Neural cell (in vitro differentiated cells): ENCODE measurements around the gene TOLLIP. TPM values are rescaled to one million over a fixed set of nuclear protein-coding genes. Genes with fewer than 3 reads are reported as not detected.

Experiments used
- H2AFZ ChIP-seq: fragments of 200-600, 300-800 bp; sonication (generic), shearing (Covaris generic); 2 replicates; pipeline ENCODE4 v1.6.0; 2014; ENCODE audit warnings: low read depth, mild to moderate bottlenecking, antibody characterized with exemption, low read length, moderate library complexity
- H3F3A ChIP-seq: fragments of 200-600 bp; shearing (Covaris generic); 2 replicates; pipeline ENCODE4 v1.6.1; 2016; ENCODE audit warnings: mild to moderate bottlenecking, moderate library complexity, mixed read lengths, antibody characterized with exemption, low read length; ENCODE audit not compliant: insufficient read depth, poor library complexity, severe bottlenecking
- H3K27ac ChIP-seq: fragments of 200-600, 300-800 bp; sonication (generic), shearing (Covaris generic); 2 replicates; pipeline ENCODE4 v1.5.1; 2014; ENCODE audit warnings: mild to moderate bottlenecking, low read length, moderate library complexity
- H3K27me3 ChIP-seq: fragments of 300-800, 200-600 bp; sonication (generic), shearing (Covaris generic); 2 replicates; pipeline ENCODE4 v1.6.0; 2014; ENCODE audit warnings: mild to moderate bottlenecking, low read depth, low read length, moderate library complexity; ENCODE audit not compliant: insufficient read depth
- H3K36me3 ChIP-seq: fragments of 300-800, 200-600 bp; sonication (generic), shearing (Covaris generic); 2 replicates; pipeline ENCODE4 v1.5.1; 2014; ENCODE audit warnings: mild to moderate bottlenecking, antibody characterized with exemption, low read length, moderate library complexity; ENCODE audit not compliant: insufficient read depth
- H3K4me2 ChIP-seq: fragments of 300-800, 200-600 bp; sonication (generic), shearing (Covaris generic); 2 replicates; pipeline ENCODE4 v1.6.0; 2014; ENCODE audit warnings: mild to moderate bottlenecking, low read length
- H3K4me3 ChIP-seq: fragments of 300-800, 200-600 bp; sonication (generic), shearing (Covaris generic); 2 replicates; pipeline ENCODE4 v1.5.1; 2014; ENCODE audit warnings: mild to moderate bottlenecking, low read length, moderate library complexity
- H3K79me2 ChIP-seq: fragments of 200-600 bp; shearing (Covaris generic); replicated peaks from 2 replicates; pipeline ENCODE4 v1.6.0; 2014; ENCODE audit warnings: mild to moderate bottlenecking, low read length, moderate library complexity; ENCODE audit not compliant: insufficient read depth
- H3K9ac ChIP-seq: fragments of 300-800, 200-600 bp; sonication (generic), shearing (Covaris generic); 2 replicates; pipeline ENCODE4 v1.6.1; 2016; ENCODE audit warnings: mild to moderate bottlenecking, low read length, mixed read lengths
- H3K9me2 ChIP-seq: fragments of 200-600 bp; shearing (Covaris generic); 2 replicates; pipeline ENCODE4 v1.6.1; 2016; ENCODE audit warnings: mild to moderate bottlenecking, low read length, mixed read lengths; ENCODE audit not compliant: insufficient read depth
- H3K9me3 ChIP-seq: fragments of 200-600, 300-800 bp; sonication (generic), shearing (Covaris generic); 2 replicates; pipeline ENCODE4 v1.6.1; 2016; ENCODE audit warnings: mild to moderate bottlenecking, mixed run types, low read length, moderate library complexity, mixed read lengths
- H4K20me1 ChIP-seq: fragments of 200-600 bp; shearing (Covaris generic); 2 replicates; pipeline ENCODE4 v1.6.1; 2016; ENCODE audit warnings: mild to moderate bottlenecking, mixed run types; ENCODE audit not compliant: insufficient read depth
- CTCF ChIP-seq: fragments of 450-650 bp; IDR thresholded peaks from 2 replicates; pipeline ENCODE4 v1.5.1; 2014; ENCODE audit warnings: antibody characterized with exemption, mild to moderate bottlenecking, moderate library complexity; ENCODE audit not compliant: poor library complexity, severe bottlenecking
- EP300 ChIP-seq: fragments of 450-650 bp; conservative IDR thresholded peaks from 2 replicates; pipeline ENCODE4 v1.6.1; 2014; ENCODE audit warnings: antibody characterized with exemption, mild to moderate bottlenecking, moderate library complexity; ENCODE audit not compliant: poor library complexity, severe bottlenecking
- EZH2 ChIP-seq: fragments of 200-600, 300-800 bp; shearing (Covaris generic), sonication (generic); IDR thresholded peaks from 2 replicates; pipeline ENCODE4 v1.6.1; 2014; ENCODE audit warnings: antibody characterized with exemption, low read length, borderline replicate concordance, mild to moderate bottlenecking; ENCODE audit not compliant: insufficient read depth, poor library complexity, severe bottlenecking
- MXI1 ChIP-seq: fragments of 450-650 bp; conservative IDR thresholded peaks from 2 replicates; pipeline ENCODE4 v1.6.1; 2014; ENCODE audit warnings: antibody characterized with exemption, mild to moderate bottlenecking; ENCODE audit not compliant: poor library complexity, severe bottlenecking
- POLR2AphosphoS5 ChIP-seq: IDR thresholded peaks from 2 replicates; pipeline ENCODE4 v1.6.1; 2012
- RAD21 ChIP-seq: fragments of 450-650 bp; conservative IDR thresholded peaks from 2 replicates; pipeline ENCODE4 v1.6.1; 2014; ENCODE audit warnings: antibody characterized with exemption, mild to moderate bottlenecking, moderate library complexity
- REST ChIP-seq: IDR thresholded peaks from 2 replicates; pipeline ENCODE4 v1.6.1; 2012; ENCODE audit warnings: borderline replicate concordance
- SMC3 ChIP-seq: fragments of 450-650 bp; conservative IDR thresholded peaks from 2 replicates; pipeline ENCODE4 v1.6.1; 2014; ENCODE audit warnings: antibody characterized with exemption, mild to moderate bottlenecking, moderate library complexity; ENCODE audit not compliant: poor library complexity
- TAF1 ChIP-seq: IDR thresholded peaks from 2 replicates; pipeline ENCODE4 v1.6.1; 2012; ENCODE audit warnings: low read depth
- polyA plus RNA-seq: library from polyadenylated mRNA; depleted of rRNA; stranded (reverse); fragments of >200 nt; gene quantifications from 2 replicates; pipeline ENCODE4 v1.2.3, GENCODE V29; 2014

Gene TOLLIP
- polyA plus RNA-seq, 1 donor from 2014 or later = 24.1 TPM

- no peak overlapping the region for H3K27ac ChIP-seq
- H3K27me3 ChIP-seq = no peaks in the 10 kb centered on the region
- no peak overlapping the region for H2AFZ ChIP-seq
- no peaks in the 10 kb centered on the region for H3K9me3 ChIP-seq
- H3K79me2 ChIP-seq = no peaks in the 10 kb centered on the region
- no peak for TF ChIP-seq TAF1
- TF ChIP-seq MXI1 = no peak
- TF ChIP-seq EP300 = no peak
- no peak for TF ChIP-seq SMC3
- no peak for TF ChIP-seq EZH2
- no peak for TF ChIP-seq REST
- no peak for TF ChIP-seq CTCF
- no peak overlapping the region for H3K4me3 ChIP-seq
- no peaks in the 10 kb centered on the region for H3F3A ChIP-seq
- no peaks in the 10 kb centered on the region for H3K9me2 ChIP-seq
- H3K4me2 ChIP-seq = no peak overlapping the region
- H3K9ac ChIP-seq = no peak overlapping the region
- H3K36me3 ChIP-seq = no peaks in the 10 kb centered on the region
- no peaks in the 10 kb centered on the region for H4K20me1 ChIP-seq
Observed at GRCh38 chr11:1235901-1236315, 73.5 kb downstream of the TOLLIP start.

- Histone ChIP-seq H3K36me3 (no peaks in the 10 kb centered on the region), H3K79me2 (no peaks in the 10 kb centered on the region), H3K27me3 (no peaks in the 10 kb centered on the region), H3K9me2 (no peaks in the 10 kb centered on the region), H2AFZ (no peak overlapping the region), H3K4me2 (no peak overlapping the region), H3K27ac (no peak overlapping the region), H4K20me1 (no peaks in the 10 kb centered on the region), H3K9ac (no peak overlapping the region), H3K4me3 (no peak overlapping the region), H3F3A (no peaks in the 10 kb centered on the region), H3K9me3 (no peaks in the 10 kb centered on the region)
- no peak for TF ChIP-seq CTCF
- no peak for TF ChIP-seq RAD21
- TF ChIP-seq EP300 = no peak
- TF ChIP-seq MXI1 = no peak
- TF ChIP-seq EZH2 = no peak
- no peak for TF ChIP-seq REST
- no peak for TF ChIP-seq POLR2AphosphoS5
- no peak for TF ChIP-seq TAF1
- TF ChIP-seq SMC3 = no peak
Observed at GRCh38 chr11:1235306-1235900, 74.0 kb downstream of the TOLLIP start.
